HG03575 (cell line): Measurements from ENCODE around the gene NBL1.

ENCODE experiments used
- ATAC-seq: cut with Tn5 transposase; IDR thresholded peaks from one replicate; pipeline ENCODE4 v1.9.1; 2021; ENCODE audit not compliant: unreplicated experiment, insufficient number of reproducible peaks, low FRiP score; ENCODE audit errors: extremely low read depth

Gene NBL1, protein sequence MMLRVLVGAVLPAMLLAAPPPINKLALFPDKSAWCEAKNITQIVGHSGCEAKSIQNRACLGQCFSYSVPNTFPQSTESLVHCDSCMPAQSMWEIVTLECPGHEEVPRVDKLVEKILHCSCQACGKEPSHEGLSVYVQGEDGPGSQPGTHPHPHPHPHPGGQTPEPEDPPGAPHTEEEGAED

DNA sequence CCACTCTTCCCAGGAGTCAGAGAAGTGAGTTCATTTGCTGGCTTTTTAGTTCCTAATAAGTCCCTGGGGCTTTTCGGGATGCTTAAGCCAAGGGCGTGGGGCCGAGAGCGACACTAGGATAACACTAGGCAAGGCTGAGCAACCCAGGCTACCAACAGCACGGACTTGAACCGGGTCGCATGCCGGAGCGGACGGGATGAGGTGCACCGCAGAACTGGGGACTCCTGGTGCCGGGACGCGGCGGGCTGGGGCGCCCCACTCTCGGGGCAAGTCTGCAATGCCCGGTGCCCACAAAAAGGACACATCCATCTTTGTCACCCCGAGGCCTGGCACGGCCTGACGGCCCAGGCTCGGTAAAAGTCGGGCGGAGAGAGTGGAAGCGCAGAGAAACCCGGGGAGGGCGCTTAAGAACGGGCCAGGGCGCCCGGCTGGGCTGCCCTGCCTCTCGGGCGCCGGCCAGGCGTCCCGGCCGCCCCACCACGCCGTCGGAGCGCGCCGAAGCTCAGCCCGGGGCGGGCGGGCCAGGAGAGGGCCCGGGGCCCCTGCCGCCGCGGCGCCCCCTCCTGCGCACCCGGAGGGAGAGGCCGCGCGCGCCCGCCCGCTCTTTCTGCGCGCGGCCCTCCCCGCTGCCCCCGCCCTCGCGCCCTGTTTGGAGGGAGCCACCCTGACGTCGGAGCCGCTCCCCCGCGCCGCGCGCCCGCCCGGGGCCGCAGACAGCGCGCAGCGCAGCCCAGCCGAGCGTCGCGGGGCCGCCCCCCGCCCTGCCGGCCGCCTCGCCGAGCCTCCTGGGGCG, at the start of gene NBL1:
NBL1 (plus strand) TSS at position 710 of the 793 bp plus-strand sequence. CDS start 10,720 bp downstream, outside the sequence.
- no peak for ATAC-seq

DNA sequence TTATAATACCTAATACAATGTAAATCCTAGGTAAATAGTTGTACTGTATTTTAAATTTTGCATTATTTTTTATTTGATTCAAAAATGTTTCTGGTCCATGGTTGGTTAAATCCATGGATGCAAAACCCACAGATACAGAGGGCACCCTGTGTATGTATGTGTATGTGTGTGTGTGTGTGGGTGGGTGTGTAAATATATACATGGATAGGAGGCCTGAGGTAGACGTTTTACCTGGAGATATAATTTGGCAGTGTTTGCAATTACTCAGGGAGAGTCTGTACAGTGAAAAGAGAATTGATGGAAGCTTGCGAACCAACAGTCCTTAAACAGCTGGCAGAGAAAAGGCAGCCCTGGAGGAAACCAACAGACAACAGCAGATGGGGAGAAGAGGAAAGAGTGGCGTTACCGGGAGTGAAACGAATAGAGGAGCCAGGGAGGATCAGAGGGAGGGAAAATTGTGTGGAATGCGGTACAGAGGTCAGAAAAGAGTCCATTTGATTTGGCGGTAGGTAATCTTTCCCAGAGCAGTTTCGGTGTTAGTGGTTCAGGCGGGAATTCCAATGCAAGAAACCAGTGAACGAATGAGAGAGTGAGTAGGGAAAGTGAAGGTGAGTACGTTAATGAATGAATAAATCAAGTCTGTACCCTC, 47.9 kb upstream of the NBL1 start:
- no peak for ATAC-seq

DNA sequence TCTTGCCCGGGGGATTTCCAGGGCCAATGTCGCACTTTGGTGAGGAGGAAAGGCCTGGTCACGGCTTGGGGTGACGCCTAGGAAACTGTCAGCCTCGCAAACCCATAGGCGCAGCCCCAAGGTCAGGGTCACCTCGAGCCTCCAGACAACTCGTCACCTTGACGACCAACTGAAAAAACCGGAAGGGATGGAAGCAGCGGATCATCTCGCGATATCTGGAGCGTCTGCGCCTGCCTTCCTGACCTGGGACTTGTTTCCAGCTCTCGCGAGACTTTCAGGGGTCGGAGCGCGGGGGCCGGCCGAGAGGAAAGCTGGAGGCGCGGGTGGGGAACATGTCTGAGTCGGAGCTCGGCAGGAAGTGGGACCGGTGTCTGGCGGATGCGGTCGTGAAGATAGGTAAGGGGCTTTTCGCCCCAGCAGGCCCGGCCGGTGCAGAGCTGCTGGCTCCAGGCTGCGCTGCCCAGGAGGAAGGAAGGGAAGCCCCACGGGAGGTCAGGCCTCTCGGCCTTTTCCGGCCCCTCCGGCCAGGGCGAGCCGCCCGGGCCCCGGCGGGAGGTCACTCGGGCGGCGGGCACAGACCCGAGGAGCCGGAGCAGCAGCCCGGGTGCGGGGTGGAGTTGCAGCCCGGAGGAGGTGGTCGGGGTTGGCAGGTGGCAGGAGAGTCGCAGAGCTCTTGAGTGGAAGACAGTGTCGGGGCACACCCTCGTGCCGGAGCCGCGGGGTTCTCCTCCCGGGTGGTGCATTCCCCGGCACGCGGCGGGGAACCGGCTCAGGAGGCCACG, 47.2 kb upstream of the NBL1 start:
- peak; percentile 46 for ATAC-seq

DNA sequence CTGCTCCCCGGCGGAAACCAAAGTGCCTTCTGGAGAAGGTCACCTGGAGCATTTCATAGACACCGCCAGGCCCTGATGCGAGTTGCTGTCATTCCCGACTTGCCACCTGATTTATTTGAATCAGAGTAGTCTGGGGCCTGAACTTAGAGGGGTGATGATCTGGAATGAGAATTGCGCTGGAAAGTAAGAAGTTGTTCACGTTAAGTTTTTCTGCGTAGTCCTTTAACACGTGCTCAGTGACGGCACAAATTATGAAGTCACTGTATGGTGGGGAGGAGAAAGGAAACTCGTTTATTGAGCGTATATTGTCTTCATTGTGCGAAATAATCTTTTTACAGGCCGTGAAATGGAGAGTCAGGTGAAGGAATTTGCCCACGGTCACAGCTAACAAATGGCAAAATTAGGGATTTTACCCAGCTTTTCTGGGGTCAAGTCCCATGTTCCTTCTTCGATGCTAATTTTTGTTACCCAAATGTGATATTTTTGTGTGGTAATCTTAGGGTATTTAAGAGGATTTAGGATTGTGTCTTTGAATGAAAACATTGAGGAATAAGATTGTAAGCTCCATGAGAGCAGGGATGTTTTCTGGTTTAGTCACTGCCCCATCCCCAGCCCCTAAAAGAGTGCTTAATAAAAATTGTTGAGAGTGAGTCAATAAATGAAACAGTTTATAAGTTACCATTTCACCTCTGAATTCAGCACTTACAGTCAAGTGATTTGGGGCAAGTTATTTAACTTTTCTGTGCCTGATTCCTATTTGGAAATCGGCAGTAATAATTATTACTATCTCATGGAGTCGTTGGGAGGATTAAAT, 46.4 kb upstream of the NBL1 start:
- no peak for ATAC-seq

DNA sequence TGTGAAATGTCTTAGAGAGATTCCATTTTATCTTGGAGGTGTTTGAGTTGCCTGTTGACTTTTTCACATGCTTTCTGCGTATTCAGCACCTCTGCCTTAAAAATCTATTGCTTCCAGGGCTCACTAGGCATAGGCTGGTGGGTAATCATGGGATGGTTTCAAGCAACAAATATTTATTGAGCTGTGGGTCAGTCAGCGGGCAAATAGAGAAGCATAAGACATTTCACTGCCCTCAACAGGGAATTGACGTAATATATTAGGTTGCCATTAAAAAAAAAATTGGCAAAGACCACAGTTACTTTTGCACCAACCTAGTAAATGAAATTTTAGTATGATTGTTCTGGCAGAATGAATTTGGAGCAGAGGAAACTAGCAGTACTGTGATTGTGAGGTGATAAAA, 44.3 kb upstream of the NBL1 start:
- ATAC-seq: no peak

DNA sequence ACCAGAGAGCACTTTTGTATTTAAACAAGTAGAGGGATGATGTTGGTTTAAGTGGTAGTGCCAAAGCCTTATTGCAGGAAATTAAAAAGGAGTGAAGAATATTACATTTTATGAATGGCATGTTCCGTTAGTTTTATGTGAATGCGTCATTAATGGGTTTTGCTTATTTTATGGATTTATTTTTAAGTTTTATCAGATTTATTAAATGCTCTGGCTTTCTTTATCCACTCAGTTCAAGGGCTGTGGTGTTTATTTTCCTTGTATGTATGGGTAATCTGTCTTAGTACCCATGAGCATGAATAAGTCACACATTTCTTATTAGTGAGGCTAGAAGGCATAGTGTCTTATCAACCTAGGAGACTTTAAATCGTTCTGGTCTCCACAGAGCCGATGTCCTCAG, 41.6 kb upstream of the NBL1 start:
- no peak for ATAC-seq

DNA sequence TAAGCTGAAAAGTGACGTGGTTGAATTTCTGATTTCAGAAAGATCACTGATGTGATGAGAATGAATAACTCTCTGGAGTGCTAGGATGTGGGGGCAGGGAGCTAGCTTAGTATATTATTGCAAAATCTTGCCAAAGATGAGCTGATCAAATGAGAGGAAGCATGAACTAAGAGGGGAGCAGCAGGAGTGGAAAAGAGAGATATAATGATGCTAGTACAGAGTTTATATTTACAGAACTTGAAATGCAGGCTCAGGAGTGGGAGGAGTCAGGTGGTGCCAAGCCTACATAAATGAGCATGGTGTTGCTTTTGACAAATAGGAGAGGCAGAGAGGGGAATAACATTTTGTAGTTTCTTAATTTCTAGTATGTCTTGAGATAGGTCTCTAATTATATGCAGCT, 38.1 kb upstream of the NBL1 start:
- ATAC-seq: no peak

DNA sequence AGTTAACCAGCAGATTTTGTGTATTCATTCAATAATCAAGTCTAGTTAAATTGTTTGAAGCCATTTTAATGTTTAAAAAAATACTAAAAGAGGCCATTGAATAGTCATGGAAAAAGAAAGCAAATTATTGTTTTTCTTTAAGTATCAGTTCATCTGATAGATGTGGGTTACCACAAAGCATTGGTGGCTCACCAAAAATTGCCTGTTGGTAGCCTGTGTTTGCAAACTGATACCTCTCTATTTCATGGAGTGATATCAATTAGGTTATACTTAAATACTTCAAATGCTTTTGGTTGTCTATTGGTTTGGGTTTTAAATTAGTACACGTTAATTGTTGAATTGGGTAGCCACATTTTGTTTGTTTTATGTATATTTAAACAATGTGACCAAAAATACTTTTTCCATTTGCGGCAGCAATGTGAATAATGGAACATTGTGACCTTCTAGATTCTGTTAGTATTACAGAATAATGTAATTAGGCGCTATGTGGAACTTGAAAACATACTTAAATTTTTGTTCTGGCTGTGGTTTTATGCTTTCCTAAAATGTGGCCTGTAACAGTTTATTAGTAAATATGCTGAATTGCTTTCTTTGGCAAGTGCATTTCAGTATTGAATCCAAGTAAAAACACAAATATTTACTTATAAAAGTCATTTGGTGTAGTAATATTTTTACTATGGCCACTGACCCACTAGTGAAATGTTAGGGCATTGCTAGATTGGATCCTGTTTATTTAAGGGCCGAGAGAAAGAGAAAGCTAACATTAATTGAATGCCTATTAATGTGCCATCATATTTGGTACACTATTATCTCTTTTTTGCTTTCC, 37.1 kb upstream of the NBL1 start:
- no peak for ATAC-seq

DNA sequence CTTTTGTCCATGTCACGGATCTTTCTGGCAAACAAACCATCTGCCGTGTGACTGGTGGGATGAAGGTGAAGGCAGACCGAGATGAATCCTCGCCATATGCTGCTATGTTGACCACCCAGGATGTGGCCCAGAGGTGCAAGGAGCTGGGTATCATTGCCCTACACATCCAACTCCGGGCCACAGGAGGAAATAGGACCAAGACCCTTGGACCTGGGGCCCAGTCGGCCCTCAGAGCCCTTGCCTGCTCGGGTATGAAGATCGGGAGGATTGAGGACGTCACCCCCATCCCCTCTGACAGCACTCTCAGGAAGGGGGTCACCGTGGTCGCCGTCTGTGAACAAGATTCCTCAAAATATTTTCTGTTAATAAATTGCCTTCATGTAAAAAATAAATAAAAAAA, 35.9 kb upstream of the NBL1 start:
- no peak for ATAC-seq

DNA sequence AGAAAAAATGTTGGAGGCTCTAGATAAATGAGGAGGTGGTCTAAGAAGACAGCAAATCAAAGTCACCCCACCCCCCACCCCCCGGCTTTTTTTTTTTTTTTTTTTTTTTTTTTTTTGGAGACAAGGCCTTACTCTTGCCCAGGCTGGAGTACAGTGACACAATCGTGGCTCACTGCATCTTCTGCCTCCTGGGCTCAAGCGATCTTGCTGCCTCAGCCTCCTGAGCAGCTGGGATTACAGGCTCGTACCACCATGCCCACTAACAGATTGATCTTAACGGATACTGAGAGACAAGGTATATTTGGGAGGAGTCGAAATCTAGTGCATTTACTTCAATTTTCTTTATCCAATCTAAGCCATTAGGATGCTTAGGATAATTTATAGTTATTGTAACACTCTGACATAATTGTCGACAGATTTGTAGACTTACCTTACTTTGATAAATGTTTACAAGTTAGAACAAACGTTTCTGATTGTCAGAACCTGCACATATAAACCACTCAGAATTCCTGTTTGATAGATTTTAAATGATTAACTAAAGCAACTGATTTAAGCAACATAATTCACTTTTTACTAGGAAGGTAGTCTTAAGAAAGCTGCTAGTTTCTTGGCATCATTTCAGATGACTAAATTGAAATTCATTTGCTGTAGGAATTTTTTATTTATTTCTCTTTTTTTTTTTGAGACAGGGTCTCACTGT, 33.7 kb upstream of the NBL1 start:
- ATAC-seq: no peak

DNA sequence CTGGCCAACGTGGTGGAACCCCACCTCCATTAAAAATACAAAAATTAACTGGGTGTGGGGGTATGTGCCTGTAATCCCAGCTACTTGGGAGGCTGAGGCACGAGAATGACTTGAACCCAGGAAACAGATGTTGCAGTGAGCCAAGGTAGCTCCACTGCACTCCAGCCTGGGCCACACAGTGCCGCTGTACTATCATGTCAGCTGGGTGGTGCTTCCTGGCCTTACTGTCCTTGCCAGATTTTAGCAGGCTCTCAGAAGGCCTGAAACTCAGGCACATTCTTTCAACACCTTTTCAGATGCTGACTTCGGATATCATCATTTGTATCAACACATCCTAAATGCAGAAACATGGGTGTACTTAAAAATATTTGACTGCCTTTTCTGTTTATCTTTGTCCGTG, 31.6 kb upstream of the NBL1 start:
- no peak for ATAC-seq

DNA sequence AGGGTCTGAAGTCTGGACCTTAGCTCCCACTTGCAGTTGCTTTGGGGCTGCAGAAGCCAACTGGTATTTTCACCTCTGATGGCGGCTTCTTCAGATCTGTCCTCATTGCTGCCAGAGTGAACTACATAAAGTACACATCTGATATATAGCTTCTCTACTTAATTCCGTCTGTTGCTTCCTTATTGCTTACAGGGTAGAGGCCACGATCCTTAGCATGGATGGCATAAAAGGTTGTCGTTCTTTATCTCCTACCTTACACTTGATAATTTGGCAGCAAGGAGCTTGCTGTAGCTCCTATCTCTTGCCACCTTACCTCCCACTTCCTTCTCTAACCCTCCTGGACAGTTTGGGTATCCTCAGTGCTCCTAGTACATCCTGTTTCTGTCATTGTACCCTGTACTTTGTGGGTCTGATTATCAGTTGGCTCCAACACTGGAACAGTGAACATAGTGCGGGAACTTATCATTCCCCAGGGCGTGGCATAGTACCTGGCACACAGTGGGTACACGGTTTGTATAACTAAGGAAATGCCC, 30.9 kb upstream of the NBL1 start:
- no peak for ATAC-seq

DNA sequence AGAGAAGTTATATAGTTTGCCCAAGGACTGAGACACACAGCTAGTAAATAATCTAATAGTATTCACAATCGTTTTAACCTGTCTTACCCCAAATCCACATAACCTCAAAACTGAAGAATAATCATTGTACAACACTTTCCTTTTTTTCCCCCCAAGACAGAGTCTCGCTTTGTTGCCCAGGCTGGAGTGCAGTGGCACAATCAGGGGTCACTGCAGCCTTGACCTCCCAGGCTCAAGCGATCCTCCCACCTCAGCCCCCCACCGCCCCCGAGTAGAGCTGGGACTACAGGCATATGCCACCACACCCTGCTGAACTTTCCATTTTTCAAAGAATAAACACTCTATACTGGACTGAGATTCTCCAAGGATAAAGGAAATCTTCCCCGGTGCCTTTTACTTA, 28.7 kb upstream of the NBL1 start:
- ATAC-seq: no peak

DNA sequence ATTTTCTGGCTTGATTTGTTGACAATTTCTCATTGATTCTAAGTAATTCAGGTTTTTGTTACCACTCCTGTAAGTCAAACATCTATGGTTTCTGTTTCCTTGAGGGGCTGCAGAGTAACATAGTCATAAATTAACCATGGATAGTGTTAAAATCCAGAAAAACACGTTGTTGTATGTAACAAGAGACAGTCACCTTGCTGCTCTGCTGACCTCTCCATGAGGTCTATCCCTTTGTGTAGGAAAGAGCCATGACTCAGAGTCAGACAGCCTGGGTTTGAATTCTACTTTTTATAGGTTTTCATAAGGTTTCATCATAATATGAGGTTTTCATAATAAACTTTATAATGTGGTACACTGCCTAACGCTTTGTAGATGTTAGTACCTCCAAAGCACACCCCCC, 27.6 kb upstream of the NBL1 start:
- ATAC-seq: no peak

DNA sequence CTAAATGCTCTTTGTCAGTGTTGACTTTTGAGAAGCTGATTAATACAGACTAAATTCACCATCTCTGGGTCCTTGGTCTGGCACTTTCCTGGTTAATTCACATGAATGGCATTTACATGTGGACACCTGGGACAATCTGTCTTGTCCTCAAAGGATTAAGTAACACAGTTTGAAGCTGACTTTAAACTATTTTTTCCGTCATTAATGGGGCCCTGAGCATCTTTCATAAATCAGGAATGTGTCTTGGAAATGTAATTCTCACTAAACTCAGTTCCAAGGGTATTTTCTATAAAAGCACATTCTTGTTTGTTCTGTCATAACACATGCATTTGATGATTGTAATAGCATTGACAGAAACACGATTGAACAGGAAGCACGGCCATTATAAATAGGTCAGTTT, 26.7 kb upstream of the NBL1 start:
- ATAC-seq: no peak

DNA sequence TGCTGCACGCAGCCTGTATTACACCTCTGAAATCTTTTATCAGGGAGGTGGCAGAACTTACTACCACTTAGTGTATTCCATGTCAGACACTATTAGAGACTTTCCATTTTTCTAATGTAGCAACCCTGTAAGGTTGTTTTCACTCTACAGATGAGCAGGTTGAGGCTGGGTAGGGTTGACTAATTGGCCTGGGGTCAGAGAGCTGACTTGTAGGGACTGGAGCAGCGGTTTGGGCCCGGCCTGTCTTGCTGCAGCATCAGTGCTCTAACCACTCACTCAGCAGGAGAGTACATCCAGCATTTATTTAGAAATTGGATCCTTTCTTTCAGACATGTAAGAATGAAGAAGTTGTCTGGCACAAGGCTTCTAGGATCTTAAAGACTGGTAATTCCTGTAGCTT, 25.7 kb upstream of the NBL1 start:
- ATAC-seq: no peak

DNA sequence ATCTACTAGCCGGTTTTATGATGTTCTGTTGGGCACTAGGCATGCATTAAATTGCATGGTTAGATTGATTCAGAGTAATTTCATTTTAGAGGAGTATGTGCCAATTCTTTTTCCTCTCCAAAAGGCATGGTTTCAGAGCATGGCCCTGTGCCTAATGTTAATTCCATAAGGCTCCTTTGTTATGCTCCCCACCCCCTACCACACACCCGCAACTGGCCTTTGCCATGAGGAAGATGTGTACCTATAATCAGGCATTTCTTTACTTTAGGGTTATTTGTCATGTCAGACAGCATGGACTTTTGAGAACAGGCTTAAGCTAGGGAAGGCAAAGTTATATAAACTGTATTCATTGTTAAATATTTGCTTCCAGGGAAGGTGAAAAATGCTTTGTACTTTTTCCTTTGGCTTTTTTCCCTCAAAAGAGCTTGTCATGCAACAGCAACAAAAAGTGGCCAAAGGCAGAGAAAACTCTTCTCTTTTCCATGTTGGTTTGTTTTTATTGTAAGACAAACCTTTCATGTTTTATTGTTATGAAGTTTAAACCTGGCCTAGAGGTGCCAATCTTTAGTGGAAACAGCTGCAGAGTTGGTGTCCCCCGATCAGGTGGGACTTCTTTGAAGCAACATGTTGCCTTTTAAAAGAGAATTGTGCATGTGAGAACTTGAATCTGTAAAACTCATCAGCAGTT, 24.3 kb upstream of the NBL1 start:
- no peak for ATAC-seq
